HepG2 (cell line): ENCODE data around the gene TUBG2. TPM values are rescaled to one million over a fixed set of nuclear protein-coding genes. Genes with fewer than 3 reads are reported as not detected.
A peak's percentile ranks its signal among the peaks of the same experiment; 100 is the strongest.

ENCODE experiments used
- ERF ChIP-seq: IDR thresholded peaks from 2 replicates; pipeline ENCODE4 v1.6.1; 2018; ENCODE audit warnings: missing biosample characterization, missing genetic modification reagents
- HES4 ChIP-seq: sonication (generic); formaldehyde crosslinking; IDR thresholded peaks from 2 replicates; pipeline ENCODE4 v1.9.0; 2021; ENCODE audit warnings: mild to moderate bottlenecking, missing genetic modification reagents, borderline replicate concordance
- HOXA5 ChIP-seq: sonication (generic); formaldehyde crosslinking; IDR thresholded peaks from 2 replicates; pipeline ENCODE4 v1.4.0; 2020; ENCODE audit warnings: missing genetic modification reagents
- KMT2A ChIP-seq: sonication (generic); formaldehyde crosslinking; IDR thresholded peaks from 2 replicates; pipeline ENCODE4 v1.4.0; 2020; ENCODE audit warnings: missing genetic modification reagents
- POLR2AphosphoS2 ChIP-seq: IDR thresholded peaks from 2 replicates; pipeline ENCODE4 v1.6.1; 2011; ENCODE audit warnings: low read depth, low read length, improper control_type of control experiment
- RXRA ChIP-seq: sonication (generic); formaldehyde crosslinking; IDR thresholded peaks from 2 replicates; pipeline ENCODE4 v1.5.1; 2020; ENCODE audit warnings: missing genetic modification reagents
- SIX1 ChIP-seq: sonication (generic); formaldehyde crosslinking; IDR thresholded peaks from 2 replicates; pipeline ENCODE4 v1.4.0; 2020; ENCODE audit warnings: missing genetic modification reagents, borderline replicate concordance
- TGIF2 ChIP-seq: IDR thresholded peaks from 2 replicates; pipeline ENCODE4 v1.6.1; 2016; ENCODE audit warnings: control low read depth, missing compliant biosample characterization
- ZNF749 ChIP-seq: sonication (generic); formaldehyde crosslinking; IDR thresholded peaks from 2 replicates; pipeline ENCODE4 v1.8.0; 2022; ENCODE audit warnings: mild to moderate bottlenecking, missing genetic modification reagents, moderate library complexity, borderline replicate concordance
- polyA plus RNA-seq, 8 experiments: library from polyadenylated mRNA; depleted of rRNA in 3 of 8; stranded (reverse) in 7 of 8; unstranded in 1 of 8; fragments of >200 nt; fragmentation: Illumina TruSeq in 4 of 8; extraction: Trizol in 4 of 8; gene quantifications; 2 replicates each; pipeline versions ENCODE4 v1.2.1 to v1.2.3, GENCODE V29; 2011 to 2016; ENCODE audit warnings: low read depth in 4 of 8, missing spikeins in 1 of 8, mixed read lengths in 1 of 8; ENCODE audit not compliant: insufficient read depth in 1 of 8
- total RNA-seq, 5 experiments: library from RNA; depleted of rRNA; stranded (reverse); fragments of >200 nt; fragmentation: Illumina TruSeq; extraction: Trizol; gene quantifications; 2 replicates each; pipeline ENCODE4 v1.2.3, GENCODE V29; 2016; ENCODE audit warnings: low read depth in 1 of 5
- TF ChIP-seq, protein P1 (sequence below): sonication (generic); formaldehyde crosslinking; IDR thresholded peaks from 2 replicates; pipeline ENCODE4 v1.4.0; 2020; ENCODE audit warnings: missing genetic modification reagents
- TF ChIP-seq, protein P2 (sequence below): sonication (generic); formaldehyde crosslinking; IDR thresholded peaks from 2 replicates; pipeline ENCODE4 v1.4.0; 2020; ENCODE audit warnings: missing genetic modification reagents
- TF ChIP-seq, protein P3 (sequence below): IDR thresholded peaks from 2 replicates; pipeline ENCODE4 v1.4.0; 2020; ENCODE audit warnings: mild to moderate bottlenecking, missing genetic modification reagents
- TF ChIP-seq, protein P4 (sequence below): sonication (generic); formaldehyde crosslinking; IDR thresholded peaks from 2 replicates; pipeline ENCODE4 v1.5.1; 2020; ENCODE audit warnings: mild to moderate bottlenecking, missing genetic modification reagents, borderline replicate concordance
- TF ChIP-seq, protein P5 (sequence below): sonication (generic); formaldehyde crosslinking; IDR thresholded peaks from 2 replicates; pipeline ENCODE4 v1.5.0; 2020; ENCODE audit warnings: missing genetic modification reagents

The TUBG2 gene
- total and polyA plus RNA-seq, 2 of the 13 experiments (the other 11 are each of a cell fraction or from before 2014, with no cell fraction given): 16.0 to 42.3 TPM

DNA sequence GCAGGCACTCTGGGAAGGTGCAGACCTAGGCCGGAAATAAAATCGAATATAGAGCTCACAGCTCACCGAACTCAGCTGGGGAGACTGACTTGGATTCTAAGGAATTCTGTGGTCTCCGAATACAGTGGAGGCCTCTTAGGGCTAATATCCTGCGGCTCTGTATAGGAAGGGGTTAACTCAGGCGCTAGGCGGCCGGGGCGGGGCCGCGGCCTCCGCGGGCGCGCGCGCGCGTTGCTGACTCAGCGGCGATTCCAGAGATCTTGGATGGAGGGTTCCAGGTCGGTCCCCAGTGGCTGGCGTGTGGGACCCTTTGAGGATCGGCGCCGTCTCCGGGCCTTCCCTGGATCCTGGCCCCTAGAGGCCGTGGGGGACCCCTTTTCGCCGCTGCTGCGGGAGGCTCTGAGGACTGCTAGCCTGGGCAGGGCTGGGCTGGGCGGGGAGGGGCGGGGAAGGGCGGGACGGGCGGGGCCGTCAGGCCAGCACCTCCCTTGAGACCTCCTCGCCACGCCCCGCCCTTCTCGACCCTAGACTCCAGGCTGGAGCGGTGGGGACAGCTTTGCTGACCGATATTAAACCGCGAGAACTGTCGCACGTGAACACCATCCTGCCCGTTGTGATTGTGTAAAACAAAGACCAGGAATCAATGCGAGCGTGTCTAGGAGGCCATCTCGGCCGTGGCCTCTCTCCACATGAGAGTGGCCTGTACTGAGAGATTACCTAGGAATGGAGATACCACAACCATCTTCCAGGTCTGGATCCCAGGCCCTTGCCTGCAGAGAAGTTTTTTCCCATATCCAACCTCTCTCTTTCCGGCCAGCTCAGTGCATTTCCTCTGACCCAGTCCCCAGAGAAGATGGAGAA is 19.1 kb downstream of the TUBG2 start (continued):
- TF ChIP-seq, protein P1, sequence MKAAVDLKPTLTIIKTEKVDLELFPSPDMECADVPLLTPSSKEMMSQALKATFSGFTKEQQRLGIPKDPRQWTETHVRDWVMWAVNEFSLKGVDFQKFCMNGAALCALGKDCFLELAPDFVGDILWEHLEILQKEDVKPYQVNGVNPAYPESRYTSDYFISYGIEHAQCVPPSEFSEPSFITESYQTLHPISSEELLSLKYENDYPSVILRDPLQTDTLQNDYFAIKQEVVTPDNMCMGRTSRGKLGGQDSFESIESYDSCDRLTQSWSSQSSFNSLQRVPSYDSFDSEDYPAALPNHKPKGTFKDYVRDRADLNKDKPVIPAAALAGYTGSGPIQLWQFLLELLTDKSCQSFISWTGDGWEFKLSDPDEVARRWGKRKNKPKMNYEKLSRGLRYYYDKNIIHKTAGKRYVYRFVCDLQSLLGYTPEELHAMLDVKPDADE (CRISPR knock-in tag): no peak
- TF ChIP-seq, protein P2, sequence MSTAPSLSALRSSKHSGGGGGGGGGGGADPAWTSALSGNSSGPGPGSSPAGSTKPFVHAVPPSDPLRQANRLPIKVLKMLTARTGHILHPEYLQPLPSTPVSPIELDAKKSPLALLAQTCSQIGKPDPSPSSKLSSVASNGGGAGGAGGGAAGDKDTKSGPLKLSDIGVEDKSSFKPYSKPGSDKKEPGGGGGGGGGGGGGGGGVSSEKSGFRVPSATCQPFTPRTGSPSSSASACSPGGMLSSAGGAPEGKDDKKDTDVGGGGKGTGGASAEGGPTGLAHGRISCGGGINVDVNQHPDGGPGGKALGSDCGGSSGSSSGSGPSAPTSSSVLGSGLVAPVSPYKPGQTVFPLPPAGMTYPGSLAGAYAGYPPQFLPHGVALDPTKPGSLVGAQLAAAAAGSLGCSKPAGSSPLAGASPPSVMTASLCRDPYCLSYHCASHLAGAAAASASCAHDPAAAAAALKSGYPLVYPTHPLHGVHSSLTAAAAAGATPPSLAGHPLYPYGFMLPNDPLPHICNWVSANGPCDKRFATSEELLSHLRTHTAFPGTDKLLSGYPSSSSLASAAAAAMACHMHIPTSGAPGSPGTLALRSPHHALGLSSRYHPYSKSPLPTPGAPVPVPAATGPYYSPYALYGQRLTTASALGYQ: peak; percentile 14; the same call in 1 of the 2 replicates
- TF ChIP-seq HOXA5 (no peak; the same call in 1 of the 2 replicates), HES4 (CRISPR knock-in tag) (no peak), TGIF2 (CRISPR knock-in tag) (no peak; the same call in 1 of the 2 replicates), ERF (CRISPR knock-in tag) (peak; percentile 91), RXRA (CRISPR knock-in tag) (peak; percentile 75; the same call in 1 of the 2 replicates), SIX1 (CRISPR knock-in tag) (no peak), KMT2A (CRISPR knock-in tag) (peak; percentile 54; the same call in 1 of the 2 replicates), ZNF749 (CRISPR knock-in tag) (no peak), POLR2AphosphoS2 (no peak)
- TF ChIP-seq, protein P3, sequence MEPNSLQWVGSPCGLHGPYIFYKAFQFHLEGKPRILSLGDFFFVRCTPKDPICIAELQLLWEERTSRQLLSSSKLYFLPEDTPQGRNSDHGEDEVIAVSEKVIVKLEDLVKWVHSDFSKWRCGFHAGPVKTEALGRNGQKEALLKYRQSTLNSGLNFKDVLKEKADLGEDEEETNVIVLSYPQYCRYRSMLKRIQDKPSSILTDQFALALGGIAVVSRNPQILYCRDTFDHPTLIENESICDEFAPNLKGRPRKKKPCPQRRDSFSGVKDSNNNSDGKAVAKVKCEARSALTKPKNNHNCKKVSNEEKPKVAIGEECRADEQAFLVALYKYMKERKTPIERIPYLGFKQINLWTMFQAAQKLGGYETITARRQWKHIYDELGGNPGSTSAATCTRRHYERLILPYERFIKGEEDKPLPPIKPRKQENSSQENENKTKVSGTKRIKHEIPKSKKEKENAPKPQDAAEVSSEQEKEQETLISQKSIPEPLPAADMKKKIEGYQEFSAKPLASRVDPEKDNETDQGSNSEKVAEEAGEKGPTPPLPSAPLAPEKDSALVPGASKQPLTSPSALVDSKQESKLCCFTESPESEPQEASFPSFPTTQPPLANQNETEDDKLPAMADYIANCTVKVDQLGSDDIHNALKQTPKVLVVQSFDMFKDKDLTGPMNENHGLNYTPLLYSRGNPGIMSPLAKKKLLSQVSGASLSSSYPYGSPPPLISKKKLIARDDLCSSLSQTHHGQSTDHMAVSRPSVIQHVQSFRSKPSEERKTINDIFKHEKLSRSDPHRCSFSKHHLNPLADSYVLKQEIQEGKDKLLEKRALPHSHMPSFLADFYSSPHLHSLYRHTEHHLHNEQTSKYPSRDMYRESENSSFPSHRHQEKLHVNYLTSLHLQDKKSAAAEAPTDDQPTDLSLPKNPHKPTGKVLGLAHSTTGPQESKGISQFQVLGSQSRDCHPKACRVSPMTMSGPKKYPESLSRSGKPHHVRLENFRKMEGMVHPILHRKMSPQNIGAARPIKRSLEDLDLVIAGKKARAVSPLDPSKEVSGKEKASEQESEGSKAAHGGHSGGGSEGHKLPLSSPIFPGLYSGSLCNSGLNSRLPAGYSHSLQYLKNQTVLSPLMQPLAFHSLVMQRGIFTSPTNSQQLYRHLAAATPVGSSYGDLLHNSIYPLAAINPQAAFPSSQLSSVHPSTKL (CRISPR knock-in tag): peak; percentile 76
- TF ChIP-seq, protein P4, sequence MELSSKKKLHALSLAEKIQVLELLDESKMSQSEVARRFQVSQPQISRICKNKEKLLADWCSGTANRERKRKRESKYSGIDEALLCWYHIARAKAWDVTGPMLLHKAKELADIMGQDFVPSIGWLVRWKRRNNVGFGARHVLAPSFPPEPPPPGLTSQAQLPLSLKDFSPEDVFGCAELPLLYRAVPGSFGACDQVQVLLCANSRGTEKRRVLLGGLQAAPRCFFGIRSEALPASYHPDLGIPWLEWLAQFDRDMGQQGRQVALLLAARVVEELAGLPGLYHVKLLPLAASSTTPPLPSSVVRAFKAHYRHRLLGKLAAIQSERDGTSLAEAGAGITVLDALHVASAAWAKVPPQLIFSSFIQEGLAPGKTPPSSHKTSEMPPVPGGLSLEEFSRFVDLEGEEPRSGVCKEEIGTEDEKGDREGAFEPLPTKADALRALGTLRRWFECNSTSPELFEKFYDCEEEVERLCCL: no peak
- TF ChIP-seq, protein P5, sequence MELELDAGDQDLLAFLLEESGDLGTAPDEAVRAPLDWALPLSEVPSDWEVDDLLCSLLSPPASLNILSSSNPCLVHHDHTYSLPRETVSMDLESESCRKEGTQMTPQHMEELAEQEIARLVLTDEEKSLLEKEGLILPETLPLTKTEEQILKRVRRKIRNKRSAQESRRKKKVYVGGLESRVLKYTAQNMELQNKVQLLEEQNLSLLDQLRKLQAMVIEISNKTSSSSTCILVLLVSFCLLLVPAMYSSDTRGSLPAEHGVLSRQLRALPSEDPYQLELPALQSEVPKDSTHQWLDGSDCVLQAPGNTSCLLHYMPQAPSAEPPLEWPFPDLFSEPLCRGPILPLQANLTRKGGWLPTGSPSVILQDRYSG (CRISPR knock-in tag): 0 out of 2 replicates have a peak, but pooled peaks have one; percentile 20
